ENCODE measurements around the gene YKT6. TPM values are rescaled to one million over a fixed set of nuclear protein-coding genes. Genes with fewer than 3 reads are reported as not detected.
A peak's percentile ranks its signal among the peaks of the same experiment; 100 is the strongest.

The YKT6 gene
- total RNA-seq, 1 donor from 2014 or later = 56.1 TPM

- intact Hi-C loops (cut with DNase I) = no loop called here
- peak; percentile 70 for DNase-seq (ENCODE audit: low spot score)
Observed at GRCh38 chr7:44216019-44216418, 15.2 kb downstream of the YKT6 start.

- DNase-seq (ENCODE audit: low spot score) = peak; percentile 69
- intact Hi-C loops (cut with DNase I) = no loop called here
Observed at GRCh38 chr7:44216521-44217222, 15.9 kb downstream of the YKT6 start.

DNA sequence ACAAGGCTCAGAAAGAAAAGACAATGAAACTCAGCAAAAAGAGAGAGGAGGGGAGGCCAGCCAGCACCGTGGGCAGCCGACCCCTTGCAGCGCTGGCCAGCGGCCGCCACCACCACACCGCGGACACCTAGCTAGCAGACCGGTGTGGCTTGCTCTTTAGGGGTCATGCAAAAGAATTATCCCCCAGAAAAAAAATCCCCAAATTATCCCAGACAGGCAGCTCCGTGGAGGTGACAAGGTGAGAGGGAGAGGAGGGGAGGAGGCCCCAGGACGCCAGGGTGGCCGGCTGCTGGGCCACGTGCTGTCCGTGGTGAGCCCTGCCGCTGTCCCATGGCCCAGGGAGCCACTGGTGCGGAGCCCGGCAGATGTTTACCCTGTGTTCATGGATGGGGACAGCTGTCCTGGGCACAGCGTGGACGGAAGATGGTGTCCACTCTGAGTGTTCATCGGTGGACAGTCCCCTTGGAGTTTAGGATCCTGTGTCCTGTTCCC, 16.5 kb downstream of the YKT6 start:
- DNase-seq (ENCODE audit: low spot score) = no peak
- intact Hi-C loops (cut with DNase I) = no loop called here

DNA sequence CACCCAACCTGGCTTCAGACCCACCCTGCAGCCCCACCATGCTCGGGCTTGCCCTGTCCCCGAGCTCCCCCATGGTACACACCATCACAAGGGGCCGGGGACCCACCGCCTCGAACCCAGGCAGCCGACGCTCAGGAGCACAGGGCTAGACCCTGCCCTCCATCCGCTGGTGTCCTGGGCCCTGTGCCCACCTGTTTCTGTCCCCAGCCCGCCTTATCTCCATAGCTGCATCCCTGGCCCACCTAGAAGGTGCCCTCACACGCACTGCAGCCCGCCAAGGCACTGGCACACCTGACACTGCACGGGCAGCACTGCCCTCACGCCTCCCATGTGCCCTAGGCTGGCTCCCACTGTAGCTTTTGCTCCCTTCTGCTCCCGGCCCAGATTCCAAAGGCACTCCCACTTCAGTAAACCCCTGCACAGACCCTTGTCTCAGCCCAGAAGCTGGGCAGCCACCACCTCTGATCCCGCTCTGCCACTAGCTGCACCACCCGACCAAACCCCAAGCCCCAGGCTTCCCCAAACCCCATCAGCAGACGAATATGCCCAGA, 17.1 kb downstream of the YKT6 start:
- peak; percentile 64 for DNase-seq (ENCODE audit: low spot score)
- intact Hi-C loops (cut with DNase I) = no loop called here

GRCh38 chr7:44218418-44219201, 17.8 kb downstream of the YKT6 start:
- intact Hi-C loops (cut with DNase I) = no loop called here
- DNase-seq (ENCODE audit: low spot score) = peak; percentile 72

- DNase-seq (ENCODE audit: low spot score) = peak; percentile 64
- intact Hi-C loops (cut with DNase I) = no loop called here
Observed at GRCh38 chr7:44219371-44220045, 18.7 kb downstream of the YKT6 start.

- no peak for DNase-seq (ENCODE audit: low spot score)
- intact Hi-C loops (cut with DNase I) = no loop called here
Observed at GRCh38 chr7:44220046-44220357, 19.2 kb downstream of the YKT6 start.

GRCh38 chr7:44220358-44221112, 19.8 kb downstream of the YKT6 start:
- intact Hi-C loops (cut with DNase I) = no loop called here
- peak; percentile 57 for DNase-seq (ENCODE audit: low spot score)

DNA sequence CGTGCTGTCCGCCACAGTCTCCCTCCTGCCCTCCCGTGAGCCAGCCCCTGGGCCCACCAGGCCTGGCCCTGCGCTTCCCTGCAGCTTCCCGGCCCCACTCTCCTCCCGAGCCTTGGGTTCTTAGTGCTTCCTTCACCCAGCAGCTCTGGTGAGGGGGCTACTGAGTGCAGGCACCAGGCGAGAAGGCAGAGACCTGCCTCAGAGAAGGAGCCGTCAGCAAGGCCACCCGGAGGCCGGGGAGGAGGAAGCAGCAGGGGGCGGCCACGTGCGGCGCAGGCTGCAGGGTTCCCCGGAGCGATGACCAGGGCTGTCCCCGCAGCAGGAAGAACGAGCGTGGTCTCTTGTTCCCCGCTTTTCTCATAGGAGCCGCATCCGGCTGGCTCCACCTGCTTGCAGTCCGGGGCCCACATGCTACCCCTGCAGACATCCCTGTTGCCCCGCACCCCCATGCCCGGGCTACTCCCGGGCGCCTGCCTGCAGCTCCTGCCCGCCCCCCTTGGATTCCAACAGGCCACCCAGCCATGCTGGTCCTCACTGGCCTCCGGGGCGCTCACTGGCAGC, 20.5 kb downstream of the YKT6 start:
- intact Hi-C loops (cut with DNase I) = no loop called here
- peak; percentile 70 for DNase-seq (ENCODE audit: low spot score)

GRCh38 chr7:44222074-44222473, 21.3 kb downstream of the YKT6 start:
- DNase-seq (ENCODE audit: low spot score) = no peak
- intact Hi-C loops (cut with DNase I) = no loop called here

DNA sequence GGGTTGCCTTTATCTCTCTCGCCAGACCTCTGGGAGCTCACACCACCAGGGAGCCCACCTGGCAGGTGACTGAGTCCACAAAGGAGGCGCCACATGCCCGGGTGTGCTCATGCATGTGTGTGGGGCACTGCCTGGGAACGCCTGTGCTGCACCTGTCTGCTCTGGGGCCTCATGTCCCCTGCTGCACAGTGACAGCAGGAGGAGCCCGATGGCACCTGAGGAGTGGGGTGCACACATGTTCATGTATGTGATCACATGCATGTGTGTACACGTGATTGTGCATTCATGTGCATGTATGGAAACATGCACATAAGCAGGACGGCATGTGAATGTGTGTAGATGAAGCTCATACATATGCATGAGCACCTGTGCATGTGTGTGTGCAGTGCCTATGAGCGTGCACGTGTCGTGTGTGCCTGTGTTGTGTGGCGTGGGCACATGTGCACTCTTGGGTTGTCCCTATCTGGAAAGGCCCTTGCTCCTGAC, 22.0 kb downstream of the YKT6 start:
- intact Hi-C loops (cut with DNase I) = no loop called here
- peak; percentile 61 for DNase-seq (ENCODE audit: low spot score)

GRCh38 chr7:44223362-44224079, 22.7 kb downstream of the YKT6 start:
- intact Hi-C loops (cut with DNase I) = no loop called here
- DNase-seq (ENCODE audit: low spot score) = peak; percentile 55

GRCh38 chr7:44224080-44224973, 23.5 kb downstream of the YKT6 start:
- no peak for DNase-seq (ENCODE audit: low spot score)
- intact Hi-C loops (cut with DNase I) = no loop called here

- DNase-seq (ENCODE audit: low spot score) = no peak
- intact Hi-C loops (cut with DNase I) = no loop called here
Observed at GRCh38 chr7:44224974-44225565, 24.3 kb downstream of the YKT6 start.

DNA sequence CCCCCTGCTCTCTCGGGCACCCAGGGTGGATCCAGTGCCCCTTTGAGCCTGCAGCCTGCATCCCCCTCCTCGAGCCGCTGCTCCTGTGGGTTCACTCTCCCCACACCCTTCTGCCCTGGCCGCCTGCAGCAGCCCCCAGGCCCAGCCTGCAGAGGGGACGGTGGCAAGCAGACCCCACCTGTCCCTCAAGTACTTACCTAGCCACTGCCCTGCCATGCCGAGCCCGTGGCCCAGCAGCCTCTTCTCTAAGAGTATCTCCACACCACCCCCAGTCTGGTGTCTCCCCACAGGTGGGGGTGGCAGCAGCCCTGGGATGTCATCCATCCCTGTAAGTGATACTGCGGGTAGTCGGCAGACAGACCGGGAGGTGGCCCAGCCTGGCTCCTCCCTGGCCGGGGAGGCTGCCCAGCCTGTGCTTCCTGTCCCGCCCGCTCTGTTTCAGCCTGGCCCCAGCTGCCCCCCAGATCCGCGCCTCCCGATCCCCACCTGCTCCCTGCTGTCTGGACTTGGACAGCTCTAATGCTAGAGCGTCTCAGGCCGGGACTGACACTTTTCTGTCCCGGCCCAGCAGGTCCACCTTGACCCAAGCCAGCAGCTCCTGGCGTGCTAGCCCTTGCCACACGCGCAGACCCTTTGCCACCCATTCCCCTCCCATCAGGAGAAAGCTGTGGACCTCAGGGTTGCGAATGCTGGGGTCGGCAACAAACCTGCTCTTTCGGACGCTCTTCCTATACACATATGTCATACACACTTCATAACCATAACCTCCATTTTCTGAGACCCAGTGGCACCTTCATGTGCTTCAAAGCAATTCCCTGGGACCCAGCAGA, 25.0 kb downstream of the YKT6 start:
- DNase-seq (ENCODE audit: low spot score) = no peak

DNA sequence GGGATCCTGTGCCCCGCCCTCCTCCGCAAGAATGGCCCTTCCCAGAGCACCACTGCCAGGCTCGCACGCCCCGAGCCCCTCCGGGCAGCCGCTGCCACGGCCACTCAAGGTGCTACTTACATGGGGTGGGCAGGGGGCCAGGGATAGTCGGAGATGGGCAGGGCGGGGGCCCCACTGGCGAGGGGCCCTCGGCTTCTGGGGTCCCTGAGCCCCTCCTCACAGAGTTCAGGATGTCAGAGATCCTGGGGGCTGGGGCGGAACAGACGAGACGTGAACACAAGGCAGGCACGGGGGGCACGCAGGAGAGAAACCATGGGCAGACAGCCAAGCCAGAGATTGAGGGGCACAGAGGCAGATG, 25.6 kb downstream of the YKT6 start:
- DNase-seq (ENCODE audit: low spot score) = no peak
- intact Hi-C loops (cut with DNase I) = no loop called here

More for the DNA sequence above, 25.0 kb downstream of the YKT6 start:
- intact Hi-C loops (cut with DNase I) = no loop called here

Data from cardiac septum (tissue), 1 donor.